Left ventricle myocardium inferior (tissue), 1 donor: Measurements from ENCODE around the gene IFNL2. TPM values are rescaled to one million over a fixed set of nuclear protein-coding genes. Genes with fewer than 3 reads are reported as not detected.

Experiments
- DNase-seq: peaks from one replicate; pipeline ENCODE4 v3.0.0-alpha.2; 2020
- H3K27ac ChIP-seq: fragments of 200-600 bp; replicated peaks from 2 replicates; pipeline ENCODE4 v1.8.0; 2021
- H3K27me3 ChIP-seq: fragments of 200-600 bp; 2 replicates; pipeline ENCODE4 v1.8.0; 2021; ENCODE audit warnings: low read depth
- H3K36me3 ChIP-seq: fragments of 200-600 bp; 2 replicates; pipeline ENCODE4 v1.8.0; 2021
- H3K4me1 ChIP-seq: fragments of 200-600 bp; 2 replicates; pipeline ENCODE4 v1.8.0; 2021
- H3K4me3 ChIP-seq: fragments of 200-600 bp; 2 replicates; pipeline ENCODE4 v1.8.0; 2021; ENCODE audit warnings: mild to moderate bottlenecking, moderate library complexity
- H3K9me3 ChIP-seq: fragments of 200-600 bp; replicated peaks from 2 replicates; pipeline ENCODE4 v1.8.0; 2021
- intact Hi-C: fragments of 100-400 bp; cut with micrococcal nuclease; formaldehyde crosslinking; loops from one replicate; pipeline ENCODE4 v1.11.0; 2022
- total RNA-seq: library from RNA; stranded (reverse); fragmentation: NEBNext Ultra II Directional; extraction: Animal tissue kit (Norgen Biotek cat#: 25700); gene quantifications from one replicate; pipeline ENCODE4 v1.2.1, GENCODE V29; 2021
- TF ChIP-seq, protein P1 (sequence below): fragments of 200-600 bp; IDR thresholded peaks from 2 replicates; pipeline ENCODE4 v1.8.0; 2021; ENCODE audit warnings: antibody characterized with exemption, mild to moderate bottlenecking, borderline replicate concordance
- donor health status: DM: no; HTN: yes; CAD: no; lungs with severe emphysema.

Gene IFNL2
- total RNA-seq, 1 donor from 2014 or later = not detected

DNA sequence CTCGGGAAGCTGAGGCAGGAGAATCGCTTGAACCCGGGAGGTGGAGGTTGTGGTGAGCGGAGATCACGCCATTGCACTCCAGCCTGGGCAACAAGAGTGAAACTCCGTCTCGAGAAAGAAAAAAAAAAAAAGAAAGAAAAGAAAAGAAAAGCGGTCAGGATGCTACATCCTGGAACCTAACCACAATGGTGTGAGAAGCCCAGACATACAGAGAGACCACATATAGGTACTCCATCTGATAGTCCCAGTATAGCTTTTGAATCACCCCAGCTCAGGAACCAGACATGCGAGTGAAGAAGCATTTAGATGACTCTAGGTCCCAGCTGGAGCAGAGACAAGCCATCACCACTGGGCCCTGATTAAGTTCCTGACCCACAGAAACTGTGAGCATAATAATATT lies 31.2 kb downstream of the IFNL2 start:
- intact Hi-C loops = no loop called here
- Histone ChIP-seq H3K4me3 (no peak overlapping the region), H3K9me3 (no peaks in the 10 kb centered on the region), H3K36me3 (no peaks in the 10 kb centered on the region), H3K27me3 (peaks cover 95% of the 10 kb centered on the region), H3K4me1 (no peaks in the 10 kb centered on the region), H3K27ac (no peak overlapping the region)
- DNase-seq = no peak
- TF ChIP-seq, protein P1, sequence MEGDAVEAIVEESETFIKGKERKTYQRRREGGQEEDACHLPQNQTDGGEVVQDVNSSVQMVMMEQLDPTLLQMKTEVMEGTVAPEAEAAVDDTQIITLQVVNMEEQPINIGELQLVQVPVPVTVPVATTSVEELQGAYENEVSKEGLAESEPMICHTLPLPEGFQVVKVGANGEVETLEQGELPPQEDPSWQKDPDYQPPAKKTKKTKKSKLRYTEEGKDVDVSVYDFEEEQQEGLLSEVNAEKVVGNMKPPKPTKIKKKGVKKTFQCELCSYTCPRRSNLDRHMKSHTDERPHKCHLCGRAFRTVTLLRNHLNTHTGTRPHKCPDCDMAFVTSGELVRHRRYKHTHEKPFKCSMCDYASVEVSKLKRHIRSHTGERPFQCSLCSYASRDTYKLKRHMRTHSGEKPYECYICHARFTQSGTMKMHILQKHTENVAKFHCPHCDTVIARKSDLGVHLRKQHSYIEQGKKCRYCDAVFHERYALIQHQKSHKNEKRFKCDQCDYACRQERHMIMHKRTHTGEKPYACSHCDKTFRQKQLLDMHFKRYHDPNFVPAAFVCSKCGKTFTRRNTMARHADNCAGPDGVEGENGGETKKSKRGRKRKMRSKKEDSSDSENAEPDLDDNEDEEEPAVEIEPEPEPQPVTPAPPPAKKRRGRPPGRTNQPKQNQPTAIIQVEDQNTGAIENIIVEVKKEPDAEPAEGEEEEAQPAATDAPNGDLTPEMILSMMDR = no peak

DNA sequence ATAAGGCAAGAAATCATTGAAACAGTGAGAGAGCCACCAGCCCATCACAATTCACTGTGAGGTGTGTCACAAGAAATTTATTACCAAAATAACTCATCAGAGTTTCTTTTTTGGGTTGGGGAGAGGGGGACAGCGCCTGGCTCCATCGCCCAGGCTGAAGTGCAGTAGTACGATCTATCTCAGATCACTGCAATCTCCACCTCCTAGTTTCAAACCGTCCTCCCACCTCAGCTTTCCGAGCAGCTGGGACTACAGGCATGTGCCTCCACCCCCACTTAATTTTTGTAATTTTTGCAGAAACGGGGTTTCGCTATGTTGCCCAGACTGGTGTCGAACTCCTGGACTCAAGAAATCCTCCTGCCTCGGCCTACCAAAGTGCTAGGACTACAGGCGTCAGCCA lies 31.6 kb downstream of the IFNL2 start:
- TF ChIP-seq, protein P1 = no peak
- no peak overlapping the region for H3K27ac ChIP-seq
- no peaks in the 10 kb centered on the region for H3K36me3 ChIP-seq
- DNase-seq = no peak
- peaks cover 95% of the 10 kb centered on the region for H3K27me3 ChIP-seq
- H3K4me3 ChIP-seq = no peak overlapping the region
- H3K4me1 ChIP-seq = no peaks in the 10 kb centered on the region
- intact Hi-C loops = no loop called here
- no peaks in the 10 kb centered on the region for H3K9me3 ChIP-seq

DNA sequence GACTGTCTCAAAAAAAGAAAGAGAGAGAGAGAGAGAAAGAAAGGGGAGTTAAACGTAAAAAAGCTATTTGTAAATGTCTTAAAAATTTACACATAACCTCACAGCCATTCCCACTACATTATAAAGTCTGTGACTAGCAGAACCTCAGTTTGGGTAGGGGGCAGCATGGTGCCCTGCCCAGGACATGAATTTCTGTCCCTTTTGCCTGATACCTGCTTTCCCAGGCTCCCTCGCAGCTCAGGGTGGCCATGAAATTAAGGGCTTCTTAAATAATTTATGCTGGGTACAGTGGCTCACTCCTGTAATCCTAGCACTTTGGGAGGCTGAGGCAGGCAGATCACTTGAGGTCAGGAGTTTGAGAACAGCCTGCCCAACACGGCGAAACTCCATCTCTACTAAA lies 32.8 kb downstream of the IFNL2 start:
- intact Hi-C loops = no loop called here
- H3K4me3 ChIP-seq = no peak overlapping the region
- no peaks in the 10 kb centered on the region for H3K4me1 ChIP-seq
- no peaks in the 10 kb centered on the region for H3K9me3 ChIP-seq
- H3K36me3 ChIP-seq = no peaks in the 10 kb centered on the region
- DNase-seq = no peak
- H3K27ac ChIP-seq = no peak overlapping the region
- TF ChIP-seq, protein P1 = no peak
- peaks cover 96% of the 10 kb centered on the region for H3K27me3 ChIP-seq

DNA sequence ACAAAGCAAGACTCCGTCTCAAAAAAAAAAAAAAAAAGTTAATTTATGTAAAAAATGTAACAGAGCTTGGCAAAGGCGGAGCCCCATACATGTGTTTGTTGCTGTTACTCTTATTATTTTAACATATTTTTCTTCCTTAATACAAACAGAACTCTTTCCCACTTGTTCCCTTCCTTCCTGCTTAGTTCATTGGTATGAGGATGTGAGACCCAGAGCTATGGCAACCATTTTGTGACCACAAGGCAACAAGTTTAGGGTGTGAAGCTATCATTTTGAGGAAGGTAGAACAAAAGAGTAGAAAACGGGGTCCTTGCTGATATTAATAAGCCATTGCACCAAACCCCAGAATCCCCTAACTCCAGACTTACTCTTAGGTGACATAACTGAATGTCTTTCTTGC lies 33.4 kb downstream of the IFNL2 start:
- TF ChIP-seq, protein P1 = no peak
- Histone ChIP-seq H3K4me1 (no peaks in the 10 kb centered on the region), H3K27ac (no peak overlapping the region), H3K9me3 (no peaks in the 10 kb centered on the region), H3K4me3 (no peak overlapping the region), H3K36me3 (no peaks in the 10 kb centered on the region), H3K27me3 (peaks cover 96% of the 10 kb centered on the region)
- intact Hi-C loops = no loop called here
- DNase-seq = no peak

DNA sequence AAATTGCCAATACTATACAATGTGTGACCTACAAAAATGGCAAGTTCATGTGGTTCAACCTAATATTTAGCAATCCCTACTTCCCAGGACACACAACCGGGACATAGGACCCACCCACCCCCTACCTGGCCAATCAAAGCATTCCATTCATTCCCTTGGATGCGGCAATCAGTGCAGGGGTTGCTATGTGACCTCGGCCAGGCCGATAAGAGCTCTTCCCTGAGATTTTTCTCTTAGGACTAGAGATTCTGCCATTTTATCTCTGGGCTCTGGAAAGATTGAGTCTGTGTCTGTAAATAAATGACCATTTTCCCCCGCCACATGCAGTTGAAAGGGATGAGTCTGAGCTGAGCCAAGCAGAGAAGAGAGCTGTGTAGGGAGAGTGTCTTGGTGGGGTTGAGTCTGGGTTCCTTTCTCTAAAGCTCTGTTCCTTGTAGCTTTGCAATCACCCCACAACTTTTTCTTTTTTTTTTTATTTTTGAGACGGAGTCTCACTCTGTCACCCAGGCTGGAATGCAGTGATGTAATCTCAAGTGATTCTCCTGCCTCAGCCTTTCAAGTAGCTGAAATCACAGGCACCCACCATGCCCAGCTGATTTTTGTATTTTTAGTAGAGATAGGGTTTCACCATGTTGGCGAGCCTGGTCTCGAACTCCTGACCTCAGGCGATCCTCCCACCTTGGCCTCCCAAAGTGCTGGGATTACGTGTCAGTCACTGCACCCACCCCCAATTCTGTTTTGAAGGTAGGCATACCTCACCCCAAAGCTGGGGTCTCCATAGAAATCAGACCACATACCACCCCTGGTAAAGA lies 35.4 kb downstream of the IFNL2 start:
- H3K27me3 ChIP-seq = peaks cover 95% of the 10 kb centered on the region

More for the DNA sequence above, 35.4 kb downstream of the IFNL2 start:
- DNase-seq = no peak
- intact Hi-C loops = no loop called here
- TF ChIP-seq, protein P1 = no peak
- Histone ChIP-seq H3K36me3 (no peaks in the 10 kb centered on the region), H3K27ac (no peak overlapping the region), H3K4me3 (no peak overlapping the region), H3K4me1 (peaks cover 15% of the 10 kb centered on the region), H3K9me3 (no peaks in the 10 kb centered on the region)
